GM18502 (cell line): ENCODE results near the gene MYRFL.

Experiments used
- ATAC-seq: cut with Tn5 transposase; IDR thresholded peaks from one replicate; pipeline ENCODE4 v1.9.1; 2021; ENCODE audit warnings: mild to moderate bottlenecking; ENCODE audit not compliant: unreplicated experiment, poor library complexity

Gene MYRFL

DNA sequence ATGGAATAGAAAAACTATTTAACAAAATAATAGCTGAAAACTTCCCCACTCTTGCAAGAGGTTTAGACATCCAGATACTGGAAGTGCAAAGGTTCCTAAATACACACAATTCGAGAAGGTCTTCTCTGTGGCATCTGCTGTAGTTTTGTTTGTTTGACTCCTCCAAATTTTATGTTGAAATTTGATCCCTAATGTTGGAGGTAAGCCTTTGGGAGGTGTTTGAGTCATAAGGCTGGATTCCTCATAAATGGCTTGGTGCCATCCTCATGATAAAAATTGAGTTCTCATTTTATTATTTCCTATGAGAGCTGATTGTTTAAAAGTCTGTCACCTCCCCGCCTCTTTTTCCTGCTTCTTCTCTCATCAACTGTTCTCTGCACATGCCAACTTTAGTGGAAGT is 182.7 kb downstream of the MYRFL start:
- no peak for ATAC-seq
